Measurements from ENCODE around the gene BOK.

Gene BOK

GRCh38 chr2:241612156-241613016 is 53.8 kb downstream of the BOK start:
- no peak overlapping the region for H3K14ac ChIP-seq (ENCODE audit: low read length)
- H3K23ac ChIP-seq (ENCODE audit: low read depth, low read length, poor library complexity): no peak overlapping the region
- no peak for DNase-seq (ENCODE audit: low spot score)
- peak overlapping the region; percentile 13 for H3K9ac ChIP-seq (ENCODE audit: low read depth, low read length, poor library complexity)
- H3K4me1 ChIP-seq (ENCODE audit: control insufficient read depth in 2 of 2, insufficient read depth in 1 of 2, low read depth in 1 of 2, low read length in 2 of 2): peaks cover 0 to 4% of the 10 kb centered on the region in 2 donors
- H2BK12ac ChIP-seq (ENCODE audit: low read length): no peak overlapping the region
- H3K27me3 ChIP-seq (ENCODE audit: control insufficient read depth in 3 of 3, insufficient read depth in 3 of 3, low read depth in 1 of 3, low read length in 3 of 3): no peaks in the 10 kb centered on the region
- H2BK120ac ChIP-seq (ENCODE audit: low read depth, low read length): no peak overlapping the region
- no peak overlapping the region for H2BK15ac ChIP-seq (ENCODE audit: low read length)
- H3K4me2 ChIP-seq (ENCODE audit: insufficient read depth, low read length, poor library complexity, severe bottlenecking): no peak overlapping the region
- peaks cover 11% of the 10 kb centered on the region for H3K79me1 ChIP-seq (ENCODE audit: low read depth, low read length)
- peak overlapping the region; percentile 38 for H4K91ac ChIP-seq (ENCODE audit: low read depth, low read length, poor library complexity)
- no peak overlapping the region for H2AFZ ChIP-seq (ENCODE audit: low read length)
- no CpG with 5 or more reads among the region's 20 CpGs for whole genome bisulfite sequencing, 2 donors (ENCODE audit: extremely low coverage in 2 of 2, insufficient read length in 2 of 2, insufficient replicate concordance in 1 of 2)
- H3K18ac ChIP-seq (ENCODE audit: low read length): no peak overlapping the region
- no peak overlapping the region for H3K4me3 ChIP-seq (ENCODE audit: low read length in 2 of 2)
- H2AK5ac ChIP-seq (ENCODE audit: low read depth, low read length): no peak overlapping the region
- H2BK5ac ChIP-seq (ENCODE audit: low read length): no peak overlapping the region
- H3K36me3 ChIP-seq (replicated peaks in 1 of 2; ENCODE audit: control insufficient read depth in 2 of 2, insufficient read depth in 2 of 2, low read length in 2 of 2): peaks cover 0 to 20% of the 10 kb centered on the region in 2 donors
- no peak overlapping the region for H3K4ac ChIP-seq (ENCODE audit: low read length)
- no peak overlapping the region for H3K27ac ChIP-seq (replicated peaks; ENCODE audit: low read length)
- H3K9me3 ChIP-seq (replicated peaks in 1 of 2; ENCODE audit: control insufficient read depth in 2 of 2, insufficient read depth in 1 of 2, low read depth in 1 of 2, low read length in 2 of 2): no peaks in the 10 kb centered on the region
- H4K8ac ChIP-seq (ENCODE audit: low read depth, low read length): no peak overlapping the region

GRCh38 chr2:241613017-241613780 is 54.7 kb downstream of the BOK start:
- Histone ChIP-seq H4K8ac (ENCODE audit: low read depth, low read length) (no peak overlapping the region), H2BK5ac (ENCODE audit: low read length) (no peak overlapping the region), H3K36me3 (replicated peaks in 1 of 2; ENCODE audit: control insufficient read depth in 2 of 2, insufficient read depth in 2 of 2, low read length in 2 of 2) (peaks cover 0 to 25% of the 10 kb centered on the region in 2 donors), H2AK5ac (ENCODE audit: low read depth, low read length) (no peak overlapping the region), H3K18ac (ENCODE audit: low read length) (no peak overlapping the region), H2BK15ac (ENCODE audit: low read length) (no peak overlapping the region), H2BK120ac (ENCODE audit: low read depth, low read length) (no peak overlapping the region), H3K4ac (ENCODE audit: low read length) (no peak overlapping the region), H3K79me1 (ENCODE audit: low read depth, low read length) (peaks cover 10% of the 10 kb centered on the region), H3K4me1 (ENCODE audit: control insufficient read depth in 2 of 2, insufficient read depth in 1 of 2, low read depth in 1 of 2, low read length in 2 of 2) (peaks cover 0 to 6% of the 10 kb centered on the region in 2 donors), H3K9ac (ENCODE audit: low read depth, low read length, poor library complexity) (no peak overlapping the region), H3K9me3 (replicated peaks in 1 of 2; ENCODE audit: control insufficient read depth in 2 of 2, insufficient read depth in 1 of 2, low read depth in 1 of 2, low read length in 2 of 2) (no peaks in the 10 kb centered on the region), H3K4me3 (ENCODE audit: low read length in 2 of 2) (no peak overlapping the region), H3K23ac (ENCODE audit: low read depth, low read length, poor library complexity) (no peak overlapping the region), H3K27me3 (ENCODE audit: control insufficient read depth in 3 of 3, insufficient read depth in 3 of 3, low read depth in 1 of 3, low read length in 3 of 3) (no peaks in the 10 kb centered on the region), H2BK12ac (ENCODE audit: low read length) (no peak overlapping the region), H3K27ac (replicated peaks; ENCODE audit: low read length) (no peak overlapping the region), H4K91ac (ENCODE audit: low read depth, low read length, poor library complexity) (no peak overlapping the region), H2AFZ (ENCODE audit: low read length) (no peak overlapping the region), H3K14ac (ENCODE audit: low read length) (no peak overlapping the region), H3K4me2 (ENCODE audit: insufficient read depth, low read length, poor library complexity, severe bottlenecking) (no peak overlapping the region)
- DNase-seq (ENCODE audit: low spot score): no peak
- WGBS, 2 donors (ENCODE audit: extremely low coverage in 2 of 2, insufficient read length in 2 of 2, insufficient replicate concordance in 1 of 2): no CpG with 5 or more reads among the region's 15 CpGs

- Histone ChIP-seq H3K4me3 (ENCODE audit: low read length in 2 of 2) (no peak overlapping the region), H2BK5ac (ENCODE audit: low read length) (no peak overlapping the region), H2BK120ac (ENCODE audit: low read depth, low read length) (no peak overlapping the region), H3K4ac (ENCODE audit: low read length) (no peak overlapping the region), H3K27me3 (ENCODE audit: control insufficient read depth in 3 of 3, insufficient read depth in 3 of 3, low read depth in 1 of 3, low read length in 3 of 3) (no peaks in the 10 kb centered on the region), H3K27ac (replicated peaks; ENCODE audit: low read length) (no peak overlapping the region), H3K79me1 (ENCODE audit: low read depth, low read length) (peaks cover 6% of the 10 kb centered on the region), H2BK15ac (ENCODE audit: low read length) (no peak overlapping the region), H2AK5ac (ENCODE audit: low read depth, low read length) (no peak overlapping the region), H3K18ac (ENCODE audit: low read length) (no peak overlapping the region), H3K4me1 (ENCODE audit: control insufficient read depth in 2 of 2, insufficient read depth in 1 of 2, low read depth in 1 of 2, low read length in 2 of 2) (peaks cover 0 to 4% of the 10 kb centered on the region in 2 donors), H3K9me3 (replicated peaks in 1 of 2; ENCODE audit: control insufficient read depth in 2 of 2, insufficient read depth in 1 of 2, low read depth in 1 of 2, low read length in 2 of 2) (no peaks in the 10 kb centered on the region), H4K91ac (ENCODE audit: low read depth, low read length, poor library complexity) (no peak overlapping the region), H2AFZ (ENCODE audit: low read length) (no peak overlapping the region), H3K36me3 (replicated peaks in 1 of 2; ENCODE audit: control insufficient read depth in 2 of 2, insufficient read depth in 2 of 2, low read length in 2 of 2) (peaks cover 0 to 23% of the 10 kb centered on the region in 2 donors), H3K23ac (ENCODE audit: low read depth, low read length, poor library complexity) (no peak overlapping the region), H2BK12ac (ENCODE audit: low read length) (no peak overlapping the region), H3K4me2 (ENCODE audit: insufficient read depth, low read length, poor library complexity, severe bottlenecking) (no peak overlapping the region), H3K14ac (ENCODE audit: low read length) (no peak overlapping the region), H3K9ac (ENCODE audit: low read depth, low read length, poor library complexity) (no peak overlapping the region), H4K8ac (ENCODE audit: low read depth, low read length) (no peak overlapping the region)
- no CpG with 5 or more reads among the region's 11 CpGs for WGBS, 2 donors (ENCODE audit: extremely low coverage in 2 of 2, insufficient read length in 2 of 2, insufficient replicate concordance in 1 of 2)
- no peak for DNase-seq (ENCODE audit: low spot score)
These were observed 56.5 kb downstream of the BOK start for GRCh38 chr2:241615041-241615440.

GRCh38 chr2:241615522-241616052 is 57.0 kb downstream of the BOK start:
- H3K23ac ChIP-seq (ENCODE audit: low read depth, low read length, poor library complexity): no peak overlapping the region
- no peak overlapping the region for H4K8ac ChIP-seq (ENCODE audit: low read depth, low read length)
- no peak overlapping the region for H3K4me2 ChIP-seq (ENCODE audit: insufficient read depth, low read length, poor library complexity, severe bottlenecking)
- peaks cover 0 to 3% of the 10 kb centered on the region in 2 donors for H3K4me1 ChIP-seq (ENCODE audit: control insufficient read depth in 2 of 2, insufficient read depth in 1 of 2, low read depth in 1 of 2, low read length in 2 of 2)
- WGBS, 2 donors (ENCODE audit: extremely low coverage in 2 of 2, insufficient read length in 2 of 2, insufficient replicate concordance in 1 of 2): no CpG with 5 or more reads among the region's 16 CpGs
- H2BK120ac ChIP-seq (ENCODE audit: low read depth, low read length): no peak overlapping the region
- no peak overlapping the region for H3K4ac ChIP-seq (ENCODE audit: low read length)
- H4K91ac ChIP-seq (ENCODE audit: low read depth, low read length, poor library complexity): no peak overlapping the region
- H3K79me1 ChIP-seq (ENCODE audit: low read depth, low read length): peaks cover 6% of the 10 kb centered on the region
- no peak overlapping the region for H2AFZ ChIP-seq (ENCODE audit: low read length)
- H3K4me3 ChIP-seq (ENCODE audit: low read length in 2 of 2): no peak overlapping the region
- peak overlapping the region; percentile 85 for H2BK5ac ChIP-seq (ENCODE audit: low read length)
- peaks cover 0 to 3% of the 10 kb centered on the region in 2 donors for H3K9me3 ChIP-seq (replicated peaks in 1 of 2; ENCODE audit: control insufficient read depth in 2 of 2, insufficient read depth in 1 of 2, low read depth in 1 of 2, low read length in 2 of 2)
- no peak overlapping the region for H3K9ac ChIP-seq (ENCODE audit: low read depth, low read length, poor library complexity)
- DNase-seq (ENCODE audit: low spot score): no peak
- H2BK15ac ChIP-seq (ENCODE audit: low read length): no peak overlapping the region
- no peak overlapping the region for H3K18ac ChIP-seq (ENCODE audit: low read length)
- no peak overlapping the region for H2BK12ac ChIP-seq (ENCODE audit: low read length)
- no peaks in the 10 kb centered on the region for H3K27me3 ChIP-seq (ENCODE audit: control insufficient read depth in 3 of 3, insufficient read depth in 3 of 3, low read depth in 1 of 3, low read length in 3 of 3)
- no peak overlapping the region for H3K27ac ChIP-seq (replicated peaks; ENCODE audit: low read length)
- H2AK5ac ChIP-seq (ENCODE audit: low read depth, low read length): peak overlapping the region; percentile 21
- peaks cover 0 to 27% of the 10 kb centered on the region in 2 donors for H3K36me3 ChIP-seq (replicated peaks in 1 of 2; ENCODE audit: control insufficient read depth in 2 of 2, insufficient read depth in 2 of 2, low read length in 2 of 2)
- no peak overlapping the region for H3K14ac ChIP-seq (ENCODE audit: low read length)

All from neuronal stem cell (in vitro differentiated cells).